ENCODE data around the gene EGF. TPM values are rescaled to one million over a fixed set of nuclear protein-coding genes. Genes with fewer than 3 reads are reported as not detected.

Gene EGF
- total RNA-seq, 1 experiment from 2014 or later, result 11.8 TPM

- DNase-seq (ENCODE audit: low spot score), result no peak
These were observed 46.5 kb downstream of the EGF start for GRCh38 chr4:109959195-109959594.

- no peak for DNase-seq (ENCODE audit: low spot score)
These were observed 49.7 kb downstream of the EGF start for GRCh38 chr4:109962401-109962800.

DNA sequence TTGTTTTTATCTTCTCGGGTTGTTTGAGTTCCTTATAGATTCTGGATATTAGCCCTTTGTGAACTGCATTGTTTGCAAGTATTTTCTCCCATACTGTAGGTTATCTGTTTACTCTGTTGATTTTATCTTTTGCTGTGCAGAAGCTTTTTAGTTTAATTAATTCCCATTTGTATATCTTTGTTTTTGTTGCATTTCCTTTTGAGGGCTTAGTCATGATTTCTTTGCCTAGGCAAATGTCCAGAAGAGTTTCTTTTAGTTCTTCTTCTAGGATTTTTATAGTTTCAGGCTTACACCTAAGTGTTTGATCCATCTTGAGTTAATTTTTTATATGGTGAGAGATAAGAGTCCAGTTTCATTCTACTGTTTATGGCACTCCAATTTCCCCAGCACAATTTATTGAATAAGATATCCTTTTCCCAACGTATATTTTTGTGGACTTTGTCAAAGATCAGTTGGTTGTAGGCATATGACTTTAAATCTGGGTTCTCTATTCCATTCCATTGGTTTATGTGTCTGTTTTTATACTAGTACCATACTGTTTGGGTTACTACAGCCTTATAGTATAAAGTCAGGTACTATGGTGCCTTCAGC is 54.3 kb downstream of the EGF start:
- DNase-seq (ENCODE audit: low spot score), result no peak

DNA sequence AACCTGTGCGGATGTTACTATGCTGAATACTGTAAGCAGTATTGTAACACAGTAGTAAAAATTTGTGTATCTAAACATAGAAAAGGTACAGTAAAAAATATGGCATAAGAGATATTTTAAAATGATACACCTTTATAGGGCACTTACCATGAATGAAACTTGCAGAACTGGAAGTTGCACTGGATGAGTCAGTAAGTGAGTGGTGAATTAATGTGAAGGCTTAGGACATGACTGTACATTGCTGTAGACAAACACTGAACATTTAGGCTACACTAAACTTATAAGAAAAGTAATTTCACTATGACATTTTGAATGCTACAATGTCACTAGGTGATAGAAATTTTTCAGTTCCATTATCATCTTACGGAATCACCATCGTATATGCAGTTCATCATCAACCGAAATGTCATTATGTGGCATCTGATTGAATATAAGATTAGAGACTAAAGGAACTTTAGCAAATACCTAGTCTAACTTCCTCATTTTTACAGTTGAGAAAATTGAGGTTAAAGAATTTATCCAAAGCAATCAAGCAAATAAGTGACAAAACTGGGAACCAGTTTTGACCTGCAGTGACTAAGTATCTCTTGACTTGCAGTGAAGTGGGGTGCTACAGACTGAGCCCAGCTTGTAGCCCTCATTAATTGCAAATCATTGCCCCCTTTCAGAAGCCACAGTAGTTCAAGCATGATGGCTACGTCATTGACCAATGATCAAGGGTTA is 55.3 kb downstream of the EGF start:
- no peak for DNase-seq (ENCODE audit: low spot score)

- DNase-seq (ENCODE audit: low spot score), result no peak
These were observed 56.4 kb downstream of the EGF start for GRCh38 chr4:109969087-109969486.

DNA sequence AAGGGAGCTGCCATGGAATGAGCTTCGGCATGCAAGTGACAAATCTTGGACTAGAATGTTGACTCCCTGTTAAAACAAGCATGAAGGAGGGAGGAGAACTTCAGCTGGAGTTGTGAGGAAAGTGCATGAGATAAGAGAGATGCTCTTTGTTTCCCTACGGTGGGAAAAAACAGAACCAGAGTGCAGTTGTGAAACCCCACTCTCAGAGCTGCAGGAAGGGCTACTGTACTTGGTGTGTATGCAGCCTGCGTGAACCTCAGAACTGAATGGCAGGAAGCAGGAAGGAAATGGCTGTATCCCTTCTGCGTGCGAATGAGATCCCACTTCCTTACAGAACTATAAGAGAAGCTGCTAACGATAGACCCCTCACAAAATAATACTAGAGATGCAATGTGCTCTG is 57.2 kb downstream of the EGF start:
- no peak for DNase-seq (ENCODE audit: low spot score)

- no peak for DNase-seq (ENCODE audit: low spot score)
These were observed 60.3 kb downstream of the EGF start for GRCh38 chr4:109972786-109973528.

DNA sequence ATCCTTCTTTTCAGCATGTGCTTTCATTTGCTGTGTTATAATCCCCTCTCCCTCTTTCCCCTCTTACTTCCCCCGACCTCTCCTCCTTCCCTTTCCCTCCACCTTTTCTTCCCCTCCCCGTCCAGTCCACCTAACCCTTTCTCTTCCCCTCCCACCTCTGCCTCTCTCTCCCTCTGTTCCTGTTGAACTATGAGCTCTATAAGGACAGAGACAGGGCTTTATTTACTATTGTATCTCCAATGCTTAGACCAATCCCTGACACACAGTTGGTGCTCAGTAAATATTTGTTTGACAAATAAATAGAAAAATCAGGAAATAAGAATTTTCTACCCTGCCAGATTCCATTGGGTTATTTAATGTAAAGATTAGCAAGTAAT is 60.8 kb downstream of the EGF start:
- no peak for DNase-seq (ENCODE audit: low spot score)

DNA sequence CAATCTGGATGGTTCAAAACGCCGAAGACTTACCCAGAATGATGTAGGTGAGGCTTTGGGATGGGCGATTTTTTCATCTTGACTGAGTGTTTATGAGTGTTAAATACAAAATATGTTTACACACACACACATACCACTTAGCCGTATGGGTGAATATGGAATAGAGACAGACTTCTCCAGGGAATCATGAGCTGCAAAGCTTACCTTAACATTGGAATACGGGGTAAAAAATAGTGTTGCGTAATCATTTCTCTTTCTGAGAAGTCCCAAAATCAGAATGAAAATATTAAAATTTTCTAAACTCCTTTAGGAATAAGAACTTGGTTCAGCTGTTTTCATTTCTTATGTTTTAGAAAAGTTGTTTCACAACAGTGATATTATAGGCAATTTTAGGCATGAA is 63.5 kb downstream of the EGF start:
- DNase-seq (ENCODE audit: low spot score), result no peak

- peak; percentile 9 for DNase-seq (ENCODE audit: low spot score)
These were observed 65.3 kb downstream of the EGF start for GRCh38 chr4:109977854-109978501.

DNA sequence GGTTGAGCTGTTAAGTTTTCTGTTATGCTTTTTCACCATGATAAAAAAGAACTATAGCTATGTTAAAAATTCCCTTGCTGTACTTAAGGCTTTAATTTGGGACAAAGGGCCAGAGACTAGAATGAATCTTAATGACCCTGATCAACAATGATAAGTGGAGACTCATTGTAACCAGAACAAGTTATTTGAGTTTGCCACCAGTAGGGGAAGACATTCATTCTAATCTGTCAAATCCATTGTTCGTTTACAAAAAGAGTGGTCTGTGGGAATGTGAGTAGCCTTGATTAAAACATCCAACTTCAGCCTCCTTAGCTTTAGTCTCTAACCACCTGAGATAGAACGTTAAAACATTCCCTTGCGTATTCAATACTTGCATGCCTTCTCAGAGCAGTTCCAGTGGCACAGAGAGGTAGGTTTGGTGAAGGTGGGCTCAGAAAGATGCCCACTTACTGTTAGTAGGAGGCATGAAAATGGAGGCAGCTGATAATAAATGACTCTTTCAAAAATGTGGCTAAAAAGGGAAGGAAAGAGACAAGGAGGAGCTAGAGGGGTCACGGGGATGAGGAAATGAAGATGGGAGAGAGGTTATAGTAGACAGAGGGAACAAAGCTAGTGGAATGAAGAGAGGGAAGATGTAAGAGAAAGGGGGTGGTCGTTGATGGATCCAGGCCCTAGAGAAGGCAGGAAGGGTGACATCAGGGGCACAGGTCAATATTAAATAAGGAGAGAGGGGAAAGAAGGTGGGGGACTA is 66.2 kb downstream of the EGF start:
- no peak for DNase-seq (ENCODE audit: low spot score)

GRCh38 chr4:109979920-109980717 is 67.4 kb downstream of the EGF start:
- DNase-seq (ENCODE audit: low spot score), result no peak

- DNase-seq (ENCODE audit: low spot score), result no peak
These were observed 69.3 kb downstream of the EGF start for GRCh38 chr4:109981936-109982335.

GRCh38 chr4:109982521-109982920 is 69.8 kb downstream of the EGF start:
- DNase-seq (ENCODE audit: low spot score), result no peak

GRCh38 chr4:109985993-109986974 is 73.6 kb downstream of the EGF start:
- DNase-seq (ENCODE audit: low spot score), result no peak

DNA sequence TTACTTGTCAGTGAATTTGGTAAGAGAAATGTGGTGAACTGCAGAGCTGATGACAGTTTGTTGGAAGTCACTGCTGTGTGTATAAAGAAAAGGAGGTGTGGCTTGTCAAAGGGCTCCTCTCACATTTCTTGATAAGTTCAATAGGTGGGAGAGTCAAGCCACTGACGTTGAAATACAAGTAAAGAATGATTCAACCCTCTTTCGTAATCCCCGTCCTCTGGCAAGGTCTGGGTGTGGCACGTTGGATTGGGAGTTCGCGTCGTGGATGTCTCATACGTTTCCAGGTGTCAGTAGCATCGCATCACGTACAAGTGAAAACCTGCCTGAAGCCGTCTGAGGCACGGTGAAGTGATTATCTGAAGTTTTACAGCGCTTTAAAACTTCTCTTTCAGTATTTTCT is 76.4 kb downstream of the EGF start:
- no peak for DNase-seq (ENCODE audit: low spot score)

DNA sequence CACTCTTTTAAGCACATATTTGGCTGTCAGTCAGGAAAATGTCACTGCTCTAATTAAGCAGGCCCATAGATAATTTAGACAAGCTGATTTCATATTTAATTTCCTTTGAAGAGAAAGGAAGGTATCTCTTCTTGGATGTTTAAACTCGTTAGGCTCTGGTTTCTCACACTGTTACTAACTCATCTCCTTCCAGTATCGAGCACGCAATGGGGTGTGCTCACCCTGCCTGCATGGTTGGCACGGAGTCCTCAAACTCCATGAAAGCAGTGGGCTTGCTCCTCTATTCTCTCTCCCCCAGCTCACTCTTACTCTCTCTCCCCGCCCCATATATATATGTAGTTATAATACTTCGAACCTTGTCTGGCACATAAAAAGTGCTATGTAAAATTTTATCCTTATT is 76.9 kb downstream of the EGF start:
- DNase-seq (ENCODE audit: low spot score), result no peak

GRCh38 chr4:109990261-109991257 is 77.9 kb downstream of the EGF start:
- DNase-seq (ENCODE audit: low spot score), result no peak

- DNase-seq (ENCODE audit: low spot score), result no peak
These were observed 80.4 kb downstream of the EGF start for GRCh38 chr4:109993116-109993515.

All from H4 (cell line).